Measurements from ENCODE around the gene HSPBP1. TPM values are rescaled to one million over a fixed set of nuclear protein-coding genes. Genes with fewer than 3 reads are reported as not detected.

HSPBP1 gene
- total and polyA plus RNA-seq, 9 of the 15 experiments (the other 6 are each of a cell fraction or from before 2014, with no cell fraction given) = 0.83 to 81.3 (median 21.8) TPM

GRCh38 chr19:55249841-55250240 is 30.1 kb downstream of the HSPBP1 start:
- Histone ChIP-seq H3K9ac (ENCODE audit: insufficient read depth in 1 of 2, low read depth in 2 of 2, low read length in 2 of 2) (no peak overlapping the region; a peak in 1 of 4 replicates), H3K27me3 (ENCODE audit: control insufficient read depth in 2 of 2, insufficient read depth in 2 of 2, low read length in 2 of 2) (no peaks in the 10 kb centered on the region; a peak in 1 of 5 replicates), H3K27ac (ENCODE audit: extremely low read depth, low read depth, low read length) (no peak overlapping the region), H3K79me2 (ENCODE audit: control insufficient read depth, insufficient read depth, low read length) (peaks cover 78% of the 10 kb centered on the region), H3K4me2 (ENCODE audit: insufficient read depth, low read length) (no peak overlapping the region), H4K20me1 (replicated peaks; ENCODE audit: control insufficient read depth, insufficient read depth, low read length) (peaks cover 64% of the 10 kb centered on the region), H3K9me1 (ENCODE audit: control insufficient read depth, insufficient read depth, low read length) (peaks cover 8% of the 10 kb centered on the region), H3K36me3 (ENCODE audit: control insufficient read depth, insufficient read depth, low read length) (peaks cover 93% of the 10 kb centered on the region; the same call in 2 of the 3 replicates), H2AFZ (ENCODE audit: low read depth, low read length) (no peak overlapping the region), H3K9me3 (replicated peaks; ENCODE audit: control insufficient read depth, insufficient read depth, low read depth, low read length) (no peaks in the 10 kb centered on the region), H3K4me1 (replicated peaks in 1 of 2; ENCODE audit: control insufficient read depth in 2 of 2, insufficient read depth in 2 of 2, low read length in 2 of 2) (peaks cover 7 to 46% of the 10 kb centered on the region in 2 experiments; a peak in 4 of 5 replicates), H3K4me3 (no peak overlapping the region)
- no peak for FAIRE-seq
- intact Hi-C loops (cut with micrococcal nuclease) = no loop called here
- peak; percentile 47 for TF ChIP-seq RBFOX2 (IDR thresholded peaks at IDR 0.05; ENCODE audit: low read depth, low read length)
- TF ChIP-seq DPF2 (IDR thresholded peaks at IDR 0.05) = no peak
- peak; percentile 42; the same call in 1 of the 2 replicates for TF ChIP-seq POLR2G (IDR thresholded peaks at IDR 0.05; ENCODE audit: low read depth, low read length)
- POLR2A ChIA-PET = interaction anchor here (0.6 to 2.1 kb wide), 5 partner anchors 8 to 33 kb away, joined by 3 to 11 read pairs (median 4); partner anchors contain the start of genes PPP6R1 and TMEM86B
- WGBS (ENCODE audit: insufficient coverage, low coverage, missing lambda C conversion rate) = 97% methylated on average over 11 of the region's 11 CpGs
- BruUV-seq (replicated peaks) = no TSS peak
- in situ Hi-C loops (cut with MboI) = no loop called here
- no peak for DNase-seq (ENCODE audit: extremely low read depth in 1 of 4, low spot score in 3 of 4)
- CTCF ChIA-PET (ENCODE audit: low intra/inter-chr PET ratio) = no interaction called here
- no peak for ATAC-seq

DNA sequence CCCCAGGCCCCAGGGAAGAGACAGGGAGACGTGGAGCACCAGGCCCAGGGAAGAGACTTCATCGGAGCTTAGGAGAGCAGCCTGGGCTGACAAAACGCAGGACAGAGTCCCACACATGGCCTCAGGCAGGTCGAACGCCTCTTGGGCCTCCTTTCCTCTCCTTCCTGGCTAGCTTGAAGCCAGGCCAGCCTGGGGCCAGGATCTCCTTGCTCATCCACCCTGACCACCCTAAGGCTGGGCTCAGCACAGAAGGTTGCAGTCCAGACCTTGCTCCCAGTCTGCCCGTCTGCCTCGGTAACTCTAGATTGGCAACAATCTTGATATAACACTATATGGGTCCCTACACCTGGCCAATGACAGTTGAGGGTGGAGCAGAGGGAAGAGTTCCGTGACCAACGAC is 31.2 kb downstream of the HSPBP1 start:
- Histone ChIP-seq H3K9me3 (replicated peaks; ENCODE audit: control insufficient read depth, insufficient read depth, low read depth, low read length) (no peaks in the 10 kb centered on the region), H3K4me3 (no peak overlapping the region), H3K4me1 (replicated peaks in 1 of 2; ENCODE audit: control insufficient read depth in 2 of 2, insufficient read depth in 2 of 2, low read length in 2 of 2) (peaks cover 7 to 38% of the 10 kb centered on the region in 2 experiments; a peak in 4 of 5 replicates), H3K27me3 (ENCODE audit: control insufficient read depth in 2 of 2, insufficient read depth in 2 of 2, low read length in 2 of 2) (no peaks in the 10 kb centered on the region; a peak in 1 of 5 replicates), H4K20me1 (replicated peaks; ENCODE audit: control insufficient read depth, insufficient read depth, low read length) (peaks cover 53% of the 10 kb centered on the region), H3K79me2 (ENCODE audit: control insufficient read depth, insufficient read depth, low read length) (peaks cover 66% of the 10 kb centered on the region), H3K9me1 (ENCODE audit: control insufficient read depth, insufficient read depth, low read length) (peaks cover 3% of the 10 kb centered on the region), H3K36me3 (ENCODE audit: control insufficient read depth, insufficient read depth, low read length) (peaks cover 93% of the 10 kb centered on the region), H3K4me2 (ENCODE audit: insufficient read depth, low read length) (no peak overlapping the region), H2AFZ (ENCODE audit: low read depth, low read length) (no peak overlapping the region), H3K9ac (ENCODE audit: insufficient read depth in 1 of 2, low read depth in 2 of 2, low read length in 2 of 2) (peak overlapping the region in 1 of 2 experiments; percentile 74; a peak in 2 of 4 replicates), H3K27ac (ENCODE audit: extremely low read depth, low read depth, low read length) (no peak overlapping the region; the same call in 2 of the 3 replicates)
- no TSS peak for BruUV-seq (replicated peaks)
- 0 out of 2 replicates have a peak, but pooled peaks have one; percentile 16 for TF ChIP-seq KAT7 (CRISPR knock-in tag; IDR thresholded peaks at IDR 0.05; ENCODE audit: borderline replicate concordance)
- TF ChIP-seq BDP1 (IDR thresholded peaks at IDR 0.05; ENCODE audit: insufficient read depth, insufficient read length) = no peak
- ChIA-PET POLR2A (interaction anchor here (0.6 to 2.9 kb wide), 6 partner anchors 8 to 406 kb away, joined by 3 to 26 read pairs (median 4); partner anchors contain the start of genes PPP6R1 and U2AF2), CTCF (ENCODE audit: low intra/inter-chr PET ratio) (no interaction called here)
- no peak for ATAC-seq
- FAIRE-seq = no peak
- intact Hi-C loops (cut with micrococcal nuclease) = no loop called here
- in situ Hi-C loops (cut with MboI) = no loop called here
- no peak for DNase-seq (ENCODE audit: extremely low read depth in 1 of 4, low spot score in 3 of 4)
- 91% methylated on average over 8 of the region's 9 CpGs for WGBS (ENCODE audit: insufficient coverage, low coverage, missing lambda C conversion rate)
